WTC11 (cell line): ENCODE results near the gene IFNLR1. TPM values are rescaled to one million over a fixed set of nuclear protein-coding genes. Genes with fewer than 3 reads are reported as not detected.

Experiments
- ATAC-seq: fragments of 200-7000 bp; cut with Tn5 transposase; 2 replicates; pipeline ENCODE4 v1.10.0; 2021; ENCODE audit warnings: mild to moderate bottlenecking, moderate library complexity
- CTCF ChIA-PET: fragments of 300-600 bp; sonication (Branson Sonifier 250); formaldehyde crosslinking; loops from one replicate; lab custom pipeline; 2021; ENCODE audit warnings: antibody characterized with exemption; lab: Charles Lee
- POLR2A ChIA-PET: fragments of 350-600 bp; sonication (Branson Sonifier 250); formaldehyde crosslinking; loops from one replicate; lab custom pipeline; 2021; ENCODE audit warnings: antibody characterized with exemption; lab: Charles Lee
- DNase-seq: peaks from one replicate; pipeline ENCODE4 v3.0.0; 2021; ENCODE audit warnings: low spot score
- H3K27ac Mint-ChIP-seq: 2 replicates; pipeline ENCODE4 v1.8.0; 2021; ENCODE audit warnings: mixed read lengths
- H3K27me3 Mint-ChIP-seq: 2 replicates; pipeline ENCODE4 v1.8.0; 2021; ENCODE audit warnings: low read depth, mild to moderate bottlenecking, moderate library complexity, mixed read lengths
- H3K36me3 Mint-ChIP-seq: 2 replicates; pipeline ENCODE4 v1.8.0; 2021; ENCODE audit warnings: mixed read lengths
- H3K4me1 Mint-ChIP-seq: 2 replicates; pipeline ENCODE4 v1.8.0; 2022; ENCODE audit warnings: mixed read lengths
- H3K4me3 Mint-ChIP-seq: 2 replicates; pipeline ENCODE4 v1.8.0; 2021; ENCODE audit warnings: mild to moderate bottlenecking, moderate library complexity, mixed read lengths
- H3K9me3 Mint-ChIP-seq: 2 replicates; pipeline ENCODE4 v1.8.0; 2021; ENCODE audit warnings: mixed read lengths
- ARID4B ChIP-seq: sonication (generic); formaldehyde crosslinking; IDR thresholded peaks from 2 replicates; pipeline ENCODE4 v1.8.0; 2023; ENCODE audit warnings: missing genetic modification reagents, mild to moderate bottlenecking, borderline replicate concordance
- ATF1 ChIP-seq: sonication (generic); formaldehyde crosslinking; IDR thresholded peaks from 2 replicates; pipeline ENCODE4 v1.8.1; 2023; ENCODE audit warnings: mild to moderate bottlenecking, moderate library complexity, missing genetic modification reagents
- ATF2 ChIP-seq: sonication (generic); formaldehyde crosslinking; IDR thresholded peaks from 2 replicates; pipeline ENCODE4 v1.8.1; 2022; ENCODE audit warnings: low read depth, missing genetic modification reagents, borderline replicate concordance
- ATF3 ChIP-seq: sonication (generic); formaldehyde crosslinking; conservative IDR thresholded peaks from 2 replicates; pipeline ENCODE4 v1.8.1; 2022; ENCODE audit warnings: mild to moderate bottlenecking, missing genetic modification reagents
- CTCF ChIP-seq: fragments of 200-600 bp; IDR thresholded peaks from 2 replicates; pipeline ENCODE4 v1.8.0; 2022; ENCODE audit warnings: antibody characterized with exemption
- ELF4 ChIP-seq: sonication (generic); formaldehyde crosslinking; IDR thresholded peaks from 2 replicates; pipeline ENCODE4 v1.8.1; 2022; ENCODE audit warnings: low read depth, mild to moderate bottlenecking, moderate library complexity, missing genetic modification reagents
- GTF2I ChIP-seq: fragments of 250-450 bp; sonication (Bioruptor Pico); conservative IDR thresholded peaks from 2 replicates; pipeline ENCODE4 v1.4.0; 2021; ENCODE audit warnings: mild to moderate bottlenecking
- HMGXB4 ChIP-seq: sonication (generic); formaldehyde crosslinking; IDR thresholded peaks from 2 replicates; pipeline ENCODE4 v1.8.1; 2023; ENCODE audit warnings: mild to moderate bottlenecking, moderate library complexity, missing genetic modification reagents
- IRF1 ChIP-seq: sonication (generic); formaldehyde crosslinking; IDR thresholded peaks from 2 replicates; pipeline ENCODE4 v1.8.0; 2023; ENCODE audit warnings: missing genetic modification reagents
- MLX ChIP-seq: sonication (generic); formaldehyde crosslinking; IDR thresholded peaks from 2 replicates; pipeline ENCODE4 v1.8.1; 2023; ENCODE audit warnings: mild to moderate bottlenecking, missing genetic modification reagents, moderate library complexity
- MYBL2 ChIP-seq: sonication (generic); formaldehyde crosslinking; IDR thresholded peaks from 2 replicates; pipeline ENCODE4 v1.8.1; 2023; ENCODE audit warnings: mild to moderate bottlenecking, moderate library complexity, missing genetic modification reagents
- NFYB ChIP-seq: sonication (generic); formaldehyde crosslinking; conservative IDR thresholded peaks from 2 replicates; pipeline ENCODE4 v1.8.0; 2022; ENCODE audit warnings: low read depth, missing genetic modification reagents
- PRDM15 ChIP-seq: sonication (generic); formaldehyde crosslinking; IDR thresholded peaks from 2 replicates; pipeline ENCODE4 v1.8.0; 2022; ENCODE audit warnings: missing genetic modification reagents
- PREB ChIP-seq: sonication (generic); formaldehyde crosslinking; IDR thresholded peaks from 2 replicates; pipeline ENCODE4 v1.8.1; 2022; ENCODE audit warnings: mild to moderate bottlenecking, missing genetic modification reagents, moderate library complexity, borderline replicate concordance
- PRRX2 ChIP-seq: fragments of 250-450 bp; sonication (Bioruptor Pico); IDR thresholded peaks from 2 replicates; pipeline ENCODE4 v1.8.0; 2021; ENCODE audit warnings: mild to moderate bottlenecking
- SOX15 ChIP-seq: fragments of 250-450 bp; sonication (Bioruptor Pico); IDR thresholded peaks from 2 replicates; pipeline ENCODE4 v1.9.0; 2021; ENCODE audit warnings: mild to moderate bottlenecking
- ZNF232 ChIP-seq: sonication (generic); formaldehyde crosslinking; IDR thresholded peaks from 2 replicates; pipeline ENCODE4 v1.8.0; 2022; ENCODE audit warnings: mild to moderate bottlenecking, missing genetic modification reagents
- total RNA-seq: library from RNA; stranded (reverse); gene quantifications from 3 replicates; pipeline ENCODE4 v1.2.3, GENCODE V29; 2021

The IFNLR1 gene
- total RNA-seq, 1 experiment from 2014 or later: 6.6 TPM

GRCh38 chr1:24204116-24204515 lies 17.0 kb upstream of the IFNLR1 start:
- Mint-ChIP-seq H3K4me1 (0 out of 2 replicates have a peak, but pooled peaks cover 2% of the 10 kb centered on the region), H3K4me3 (no peak overlapping the region), H3K9me3 (no peaks in the 10 kb centered on the region), H3K27ac (no peak overlapping the region), H3K27me3 (no peaks in the 10 kb centered on the region), H3K36me3 (no peaks in the 10 kb centered on the region)
- POLR2A ChIA-PET: interaction anchor here (0.6 kb wide), 1 partner anchor 386 kb away, joined by 4 read pairs; no protein-coding TSS in a partner anchor
- ATAC-seq (no peak), DNase-seq (no peak)
- TF ChIP-seq ZNF232 (CRISPR knock-in tag) (no peak), NFYB (no peak), PRRX2 (no peak), SOX15 (CRISPR knock-in tag) (no peak), PRDM15 (CRISPR knock-in tag) (no peak), CTCF (no peak), ELF4 (no peak), PREB (CRISPR knock-in tag) (no peak), MLX (no peak), HMGXB4 (no peak), IRF1 (CRISPR knock-in tag) (no peak), ATF1 (CRISPR knock-in tag) (no peak), ARID4B (CRISPR knock-in tag) (no peak), GTF2I (no peak), MYBL2 (CRISPR knock-in tag) (no peak), ATF3 (CRISPR knock-in tag) (no peak), ATF2 (CRISPR knock-in tag) (no peak)
- CTCF ChIA-PET: interaction anchor here (0.7 to 4.3 kb wide), 3 partner anchors 14 to 188 kb away, joined by 3 to 33 read pairs (median 3); no protein-coding TSS in a partner anchor
